Fibroblast of lung (primary cell): Measurements from ENCODE around the gene NCOA4.

Experiments
- CTCF ChIP-seq, 2 donors: IDR thresholded peaks in 1 of 2; conservative IDR thresholded peaks in 1 of 2; 1 replicate in 1 of 2; 2 replicates in 1 of 2; pipeline ENCODE4 v1.5.1; 2011 to 2012; ENCODE audit warnings: low read length in 2 of 2, control low read depth in 1 of 2, inconsistent platforms in 1 of 2, low read depth in 1 of 2, mild to moderate bottlenecking in 1 of 2
- EZH2 ChIP-seq: IDR thresholded peaks from 2 replicates; pipeline ENCODE4 v1.5.1; 2012; ENCODE audit warnings: low read length, control low read depth, mild to moderate bottlenecking; ENCODE audit errors: missing control alignments

DNA sequence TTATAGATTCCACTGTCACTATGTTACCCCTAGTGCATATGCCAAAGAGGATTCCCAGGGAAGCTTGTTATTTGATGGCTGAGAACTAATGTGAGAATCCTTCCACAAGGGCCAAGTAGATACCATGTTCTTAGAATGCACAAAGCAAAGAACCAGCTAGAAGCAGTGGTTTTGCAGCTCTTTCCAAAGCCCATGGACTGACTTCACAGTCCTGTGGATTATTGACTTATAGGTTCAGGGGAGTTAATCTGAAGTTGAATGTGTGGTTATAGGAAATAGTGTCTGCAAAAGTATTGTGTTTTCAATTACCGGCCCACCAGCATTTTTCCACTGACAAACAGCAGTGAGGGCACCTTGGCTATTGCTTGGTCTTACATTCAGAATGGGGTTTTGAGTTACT lies 29.9 kb downstream of the NCOA4 start:
- TF ChIP-seq EZH2 (no peak), CTCF (conservative IDR thresholded peaks at IDR 0.05 in 1 of 2, IDR thresholded peaks at IDR 0.05 in 1 of 2; ENCODE audit: low read depth in 1 of 2, low read length in 2 of 2) (no peak)
